ENCODE measurements around the gene IPCEF1. TPM values are rescaled to one million over a fixed set of nuclear protein-coding genes. Genes with fewer than 3 reads are reported as not detected.
"Not testable (repeated sequence)": the region's sequence is repeated elsewhere in the genome, so short reads cannot be mapped to it uniquely, and the experiment has no call there.

IPCEF1 gene
- total RNA-seq, 4 donors from 2014 or later: 0.63 to 5.3 (median 1.9) TPM

DNA sequence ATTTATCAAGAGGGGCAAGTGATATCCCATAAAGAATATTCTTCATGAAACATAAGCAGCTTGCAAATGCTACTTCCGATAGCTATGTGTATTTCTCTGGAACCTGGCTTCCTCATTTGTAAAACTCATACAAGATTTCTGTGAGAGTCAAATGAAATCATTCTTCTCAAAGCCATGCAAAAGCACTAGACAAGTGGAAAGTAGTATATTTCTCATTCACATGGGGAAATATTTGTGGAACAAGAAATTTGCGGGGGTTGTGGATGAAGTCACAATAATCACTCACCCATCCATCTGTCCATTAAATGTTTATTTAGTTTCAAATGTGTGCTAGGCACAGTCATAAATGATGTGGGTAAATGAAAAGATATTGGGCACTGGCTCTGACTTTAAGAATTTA, 150.5 kb downstream of the IPCEF1 start:
- H3K36me3 ChIP-seq: no peaks in the 10 kb centered on the region
- TF ChIP-seq, protein P1, sequence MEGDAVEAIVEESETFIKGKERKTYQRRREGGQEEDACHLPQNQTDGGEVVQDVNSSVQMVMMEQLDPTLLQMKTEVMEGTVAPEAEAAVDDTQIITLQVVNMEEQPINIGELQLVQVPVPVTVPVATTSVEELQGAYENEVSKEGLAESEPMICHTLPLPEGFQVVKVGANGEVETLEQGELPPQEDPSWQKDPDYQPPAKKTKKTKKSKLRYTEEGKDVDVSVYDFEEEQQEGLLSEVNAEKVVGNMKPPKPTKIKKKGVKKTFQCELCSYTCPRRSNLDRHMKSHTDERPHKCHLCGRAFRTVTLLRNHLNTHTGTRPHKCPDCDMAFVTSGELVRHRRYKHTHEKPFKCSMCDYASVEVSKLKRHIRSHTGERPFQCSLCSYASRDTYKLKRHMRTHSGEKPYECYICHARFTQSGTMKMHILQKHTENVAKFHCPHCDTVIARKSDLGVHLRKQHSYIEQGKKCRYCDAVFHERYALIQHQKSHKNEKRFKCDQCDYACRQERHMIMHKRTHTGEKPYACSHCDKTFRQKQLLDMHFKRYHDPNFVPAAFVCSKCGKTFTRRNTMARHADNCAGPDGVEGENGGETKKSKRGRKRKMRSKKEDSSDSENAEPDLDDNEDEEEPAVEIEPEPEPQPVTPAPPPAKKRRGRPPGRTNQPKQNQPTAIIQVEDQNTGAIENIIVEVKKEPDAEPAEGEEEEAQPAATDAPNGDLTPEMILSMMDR (IDR thresholded peaks at IDR 0.05): no peak
- no peak for TF ChIP-seq EP300 (IDR thresholded peaks at IDR 0.05)
- TF ChIP-seq POLR2A (IDR thresholded peaks at IDR 0.05): no peak
- WGBS, 2 donors: 79 to 93% methylated on average over 2 of the region's 2 CpGs

DNA sequence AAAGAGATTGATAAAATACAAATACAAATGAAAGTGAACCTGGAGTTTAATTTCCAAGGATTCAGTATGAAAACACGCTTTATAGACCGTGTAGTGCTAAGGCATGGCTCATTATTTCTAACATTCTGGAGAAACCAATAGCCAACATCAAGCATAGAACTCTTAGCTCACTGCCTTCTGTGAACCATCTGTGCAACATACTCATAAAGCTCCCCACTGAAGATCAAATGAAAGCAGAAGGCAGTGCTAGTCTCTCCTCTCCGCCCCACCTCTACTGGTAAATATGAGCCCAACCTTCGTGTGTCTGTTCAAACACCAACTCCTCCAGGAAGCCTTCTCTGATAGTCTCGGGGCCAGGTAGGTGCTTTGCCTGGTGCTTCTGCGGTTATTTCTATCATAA, 153.6 kb downstream of the IPCEF1 start:
- Histone ChIP-seq H3K36me3 (no peaks in the 10 kb centered on the region), H3K4me3 (no peak overlapping the region), H3K27me3 (no peaks in the 10 kb centered on the region), H3K9me3 (no peaks in the 10 kb centered on the region), H3K27ac (no peak overlapping the region), H3K4me1 (no peaks in the 10 kb centered on the region)
- no peak for DNase-seq (ENCODE audit: low spot score in 2 of 2)
- TF ChIP-seq POLR2A (IDR thresholded peaks at IDR 0.05) (no peak), EP300 (IDR thresholded peaks at IDR 0.05) (no peak)
- TF ChIP-seq, protein P1 (IDR thresholded peaks at IDR 0.05): no peak
- 94 to 96% methylated on average over 6 of the region's 6 CpGs for WGBS, 2 donors

More for the DNA sequence above, 150.5 kb downstream of the IPCEF1 start:
- Histone ChIP-seq H3K4me1 (no peaks in the 10 kb centered on the region), H3K27me3 (no peaks in the 10 kb centered on the region), H3K9me3 (no peaks in the 10 kb centered on the region), H3K4me3 (no peak overlapping the region), H3K27ac (no peak overlapping the region)
- DNase-seq (ENCODE audit: low spot score in 2 of 2): no peak

DNA sequence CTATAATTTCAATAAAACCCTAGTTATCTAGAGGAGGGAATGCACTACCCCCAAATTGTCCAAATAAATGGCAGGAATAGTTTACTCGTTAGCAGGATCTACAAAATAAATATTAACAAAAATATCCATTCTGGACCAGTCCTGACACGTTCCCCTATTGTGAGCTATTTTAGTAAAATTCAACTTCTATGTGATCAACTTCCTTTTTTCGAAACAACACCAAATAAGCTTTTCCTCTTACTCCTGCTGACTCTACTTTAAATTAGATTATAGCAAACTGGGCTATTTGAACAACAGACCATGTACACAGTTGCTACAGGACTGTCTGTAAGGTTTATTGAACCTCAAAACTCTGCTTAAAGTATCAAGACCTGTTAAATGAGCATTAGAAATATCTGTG, 154.3 kb downstream of the IPCEF1 start:
- H3K9me3 ChIP-seq: no peaks in the 10 kb centered on the region
- H3K36me3 ChIP-seq: no peaks in the 10 kb centered on the region
- no peaks in the 10 kb centered on the region for H3K27me3 ChIP-seq
- peaks cover 0 to 5% (median 2%) of the 10 kb centered on the region in 4 donors for H3K4me1 ChIP-seq
- WGBS, 2 donors: 76 to 78% methylated on average over 3 of the region's 3 CpGs
- no peak overlapping the region for H3K27ac ChIP-seq
- no peak for DNase-seq (ENCODE audit: low spot score in 2 of 2)
- no peak overlapping the region for H3K4me3 ChIP-seq
- TF ChIP-seq, protein P1 (IDR thresholded peaks at IDR 0.05): no peak
- TF ChIP-seq POLR2A (IDR thresholded peaks at IDR 0.05) (no peak), EP300 (IDR thresholded peaks at IDR 0.05) (no peak)

DNA sequence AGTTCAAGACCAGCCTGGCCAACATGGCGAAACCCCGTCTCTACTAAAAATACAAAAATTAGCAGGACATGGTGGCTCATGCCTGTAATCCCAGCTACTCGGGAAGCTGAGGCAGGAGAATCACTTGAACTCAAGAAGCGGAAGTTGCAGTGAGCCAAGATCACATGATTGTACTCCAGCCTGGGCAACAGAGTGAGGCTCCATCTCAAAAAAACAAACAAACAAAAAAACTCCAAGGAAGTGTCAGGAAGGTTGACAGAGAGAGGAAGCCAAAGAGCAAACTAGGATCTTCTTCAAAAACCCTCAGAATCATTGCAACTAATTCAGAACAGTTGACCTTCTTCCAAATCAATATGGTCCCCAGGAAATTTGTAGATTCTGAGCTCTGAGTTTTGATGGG, 154.9 kb downstream of the IPCEF1 start:
- not testable (repeated sequence) for H3K27me3 ChIP-seq; DNase-seq (ENCODE audit: low spot score in 2 of 2); H3K27ac ChIP-seq; H3K4me3 ChIP-seq; H3K36me3 ChIP-seq; H3K9me3 ChIP-seq
- peaks cover 0 to 11% (median 3%) of the 10 kb centered on the region in 4 donors for H3K4me1 ChIP-seq
- 95 to 97% methylated on average over 4 of the region's 4 CpGs for whole genome bisulfite sequencing, 2 donors

DNA sequence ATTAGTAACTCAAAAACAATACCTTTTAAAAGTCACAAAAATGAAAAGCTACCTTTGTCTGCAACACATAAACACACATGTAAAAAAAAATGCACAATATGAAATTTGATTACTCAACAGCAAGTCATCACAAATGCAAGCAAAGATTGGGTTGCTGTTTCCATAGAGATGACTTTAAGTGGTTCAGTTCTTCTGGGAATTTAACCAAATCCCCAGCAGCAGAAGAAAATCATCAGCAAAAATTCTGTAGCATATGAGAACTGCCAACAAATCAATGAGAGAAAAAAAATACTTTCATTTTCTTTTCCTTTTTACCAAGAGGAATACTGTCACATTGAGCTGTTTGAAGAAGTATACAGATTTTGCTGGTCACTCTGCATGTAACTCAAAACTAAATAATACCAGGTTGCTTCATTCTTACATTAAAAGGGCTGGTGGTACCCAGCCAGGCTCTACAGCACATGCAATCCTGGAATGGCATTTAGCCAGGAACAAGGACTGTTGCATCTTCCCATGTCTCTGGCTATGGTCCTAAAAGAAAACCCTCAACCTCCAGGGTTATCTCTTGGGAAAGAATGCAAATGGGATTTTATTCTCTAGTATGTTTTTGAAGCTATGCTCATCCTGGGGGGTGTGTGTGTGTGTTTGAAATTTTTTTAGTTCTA, 159.3 kb downstream of the IPCEF1 start:
- Histone ChIP-seq H3K27ac (peak overlapping the region in 3 of 4 donors; percentile 2 to 76 (median 10)), H3K9me3 (no peaks in the 10 kb centered on the region), H3K4me1 (peaks cover 0 to 13% (median 3%) of the 10 kb centered on the region in 4 donors), H3K27me3 (no peaks in the 10 kb centered on the region), H3K36me3 (no peaks in the 10 kb centered on the region), H3K4me3 (no peak overlapping the region)
- no peak for TF ChIP-seq EP300 (IDR thresholded peaks at IDR 0.05)
- no peak for DNase-seq (ENCODE audit: low spot score in 2 of 2)

DNA sequence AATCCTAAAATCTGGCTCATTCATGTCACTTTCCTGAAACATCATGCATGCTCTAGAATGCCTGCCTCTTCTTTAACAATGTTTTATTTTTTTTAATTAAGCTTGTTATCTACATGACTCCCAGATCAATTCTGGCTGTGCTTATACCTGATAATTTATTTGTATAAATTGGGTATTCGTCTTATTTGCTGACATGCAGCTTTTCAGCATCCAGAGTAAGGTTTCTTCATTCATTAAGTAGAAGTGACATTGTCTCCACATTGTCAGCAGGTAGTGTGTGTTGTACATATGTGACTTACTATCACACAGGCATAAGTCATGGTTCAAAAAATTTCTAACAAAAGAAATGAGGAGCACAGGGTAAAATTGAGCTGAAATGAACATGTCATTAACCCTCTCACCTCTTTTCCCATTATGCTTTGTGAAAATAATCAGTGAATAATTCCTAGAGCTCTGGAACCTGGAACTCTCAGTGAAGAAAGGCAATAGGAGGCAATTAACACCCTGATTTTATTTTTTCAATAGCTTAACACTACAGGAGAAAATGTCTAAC, 160.2 kb downstream of the IPCEF1 start:
- Histone ChIP-seq H3K4me1 (peaks cover 0 to 13% (median 3%) of the 10 kb centered on the region in 4 donors), H3K27ac (peak overlapping the region in 1 of 4 donors; percentile 76), H3K9me3 (no peaks in the 10 kb centered on the region), H3K27me3 (no peaks in the 10 kb centered on the region), H3K36me3 (no peaks in the 10 kb centered on the region), H3K4me3 (no peak overlapping the region)
- DNase-seq (ENCODE audit: low spot score in 2 of 2): no peak
- no peak for TF ChIP-seq POLR2A (IDR thresholded peaks at IDR 0.05)
- TF ChIP-seq EP300 (IDR thresholded peaks at IDR 0.05): no peak
- TF ChIP-seq, protein P1 (IDR thresholded peaks at IDR 0.05): no peak
- 78% methylated on average over 1 of the region's 1 CpG for WGBS, 2 donors

Data from tibial nerve (tissue), 4 donors.